GM23338 (cell line): Measurements from ENCODE around the gene CLDN20. TPM values are rescaled to one million over a fixed set of nuclear protein-coding genes. Genes with fewer than 3 reads are reported as not detected.

ENCODE experiments used
- ATAC-seq: fragments of 200-7000 bp; cut with Tn5 transposase; 3 replicates; pipeline ENCODE4 v1.9.1; 2020
- DNase-seq: peaks from one replicate; pipeline ENCODE4 v3.0.0-alpha.2; 2015; ENCODE audit warnings: low spot score
- H2AFZ ChIP-seq: fragments of 200-600 bp; sonication (generic); 2 replicates; pipeline ENCODE4 v1.8.0; 2016; ENCODE audit warnings: antibody characterized with exemption, mild to moderate bottlenecking, moderate library complexity
- H3F3A ChIP-seq: fragments of 200-600 bp; sonication (generic); replicated peaks from 2 replicates; pipeline ENCODE4 v1.8.0; 2017; ENCODE audit warnings: antibody characterized with exemption, mixed run types, low read depth
- H3K27ac ChIP-seq: fragments of 200-600 bp; sonication (generic); 2 replicates; pipeline ENCODE4 v1.6.1; 2016; ENCODE audit warnings: low read depth
- H3K27me3 ChIP-seq: fragments of 200-600 bp; sonication (generic); 2 replicates; pipeline ENCODE4 v1.8.0; 2016; ENCODE audit warnings: mild to moderate bottlenecking, mixed run types, moderate library complexity; ENCODE audit not compliant: insufficient read depth
- H3K36me3 ChIP-seq: fragments of 200-600 bp; sonication (generic); 2 replicates; pipeline ENCODE4 v1.8.0; 2016; ENCODE audit warnings: mild to moderate bottlenecking; ENCODE audit not compliant: insufficient read depth
- H3K4me1 ChIP-seq: fragments of 200-600 bp; sonication (generic); 2 replicates; pipeline ENCODE4 v1.8.0; 2016; ENCODE audit warnings: mild to moderate bottlenecking, moderate library complexity; ENCODE audit not compliant: insufficient read depth
- H3K4me2 ChIP-seq: fragments of 200-600 bp; sonication (generic); 2 replicates; pipeline ENCODE4 v1.7.1; 2017; ENCODE audit warnings: mixed run types
- H3K4me3 ChIP-seq: fragments of 200-600 bp; sonication (generic); 2 replicates; pipeline ENCODE4 v1.6.1; 2016; ENCODE audit warnings: mixed run types
- H3K79me2 ChIP-seq: fragments of 200-600 bp; sonication (generic); replicated peaks from 2 replicates; pipeline ENCODE4 v1.8.0; 2017; ENCODE audit warnings: mild to moderate bottlenecking; ENCODE audit not compliant: insufficient read depth
- H3K9me2 ChIP-seq: fragments of 200-600 bp; sonication (generic); 2 replicates; pipeline ENCODE4 v1.8.0; 2017; ENCODE audit not compliant: insufficient read depth
- H4K20me1 ChIP-seq: fragments of 200-600 bp; sonication (generic); replicated peaks from 2 replicates; pipeline ENCODE4 v1.8.0; 2017; ENCODE audit warnings: mild to moderate bottlenecking; ENCODE audit not compliant: insufficient read depth
- H3K27ac Mint-ChIP-seq: 2 replicates; pipeline ENCODE4 v1.8.0; 2020; ENCODE audit warnings: inconsistent platforms, mild to moderate bottlenecking, moderate library complexity, mixed read lengths
- H3K27me3 Mint-ChIP-seq: 3 replicates; pipeline ENCODE4 v1.8.0; 2022; ENCODE audit warnings: low read depth, mild to moderate bottlenecking, moderate library complexity, mixed read lengths, inconsistent platforms; ENCODE audit not compliant: insufficient read depth, poor library complexity
- H3K36me3 Mint-ChIP-seq: 3 replicates; pipeline ENCODE4 v1.8.0; 2021; ENCODE audit warnings: low read depth, mild to moderate bottlenecking, inconsistent platforms, moderate library complexity, mixed read lengths
- H3K4me1 Mint-ChIP-seq: 3 replicates; pipeline ENCODE4 v1.8.0; 2020; ENCODE audit warnings: mild to moderate bottlenecking, inconsistent platforms, mixed read lengths
- H3K4me3 Mint-ChIP-seq: 3 replicates; pipeline ENCODE4 v1.8.0; 2021; ENCODE audit warnings: moderate library complexity, mild to moderate bottlenecking, inconsistent platforms, mixed read lengths
- H3K9me3 Mint-ChIP-seq: 3 replicates; pipeline ENCODE4 v1.8.0; 2020; ENCODE audit warnings: moderate library complexity, mild to moderate bottlenecking, inconsistent platforms, mixed read lengths
- CREB1 ChIP-seq: fragments of 250-450 bp; sonication (Bioruptor Pico); IDR thresholded peaks from 2 replicates; pipeline ENCODE4 v1.5.0; 2020; ENCODE audit warnings: low read depth, mild to moderate bottlenecking, moderate library complexity
- CTCF ChIP-seq, 2 experiments: fragments of 200-600 bp in 1 of 2; sonication (generic) in 1 of 2; conservative IDR thresholded peaks; 2 replicates each; pipeline versions ENCODE4 v1.5.1 to v1.6.1; 2016 to 2017; ENCODE audit warnings: antibody characterized with exemption in 2 of 2, low read depth in 2 of 2, mild to moderate bottlenecking in 2 of 2, moderate library complexity in 1 of 2
- ETS1 ChIP-seq: IDR thresholded peaks from 2 replicates; pipeline ENCODE4 v1.6.1; 2016; ENCODE audit warnings: antibody characterized with exemption
- EZH2 ChIP-seq: fragments of 200-600 bp; sonication (generic); IDR thresholded peaks from one replicate; pipeline ENCODE4 v1.8.0; 2017; ENCODE audit warnings: antibody characterized with exemption, mild to moderate bottlenecking, low read depth; ENCODE audit not compliant: unreplicated experiment
- EZH2phosphoT487 ChIP-seq: fragments of 200-600 bp; sonication (generic); IDR thresholded peaks from one replicate; pipeline ENCODE4 v1.8.1; 2018; ENCODE audit warnings: antibody characterized with exemption; ENCODE audit not compliant: unreplicated experiment
- JUNB ChIP-seq: IDR thresholded peaks from one replicate; pipeline ENCODE4 v1.6.1; 2016; ENCODE audit warnings: antibody characterized with exemption; ENCODE audit not compliant: unreplicated experiment
- NANOG ChIP-seq: IDR thresholded peaks from 2 replicates; pipeline ENCODE4 v1.6.1; 2016; ENCODE audit warnings: antibody characterized with exemption, borderline replicate concordance
- POLR2AphosphoS5 ChIP-seq: IDR thresholded peaks from 2 replicates; pipeline ENCODE4 v1.6.1; 2016; ENCODE audit warnings: antibody characterized with exemption, low read depth
- REST ChIP-seq: IDR thresholded peaks from one replicate; pipeline ENCODE4 v1.6.1; 2018; ENCODE audit warnings: antibody characterized with exemption; ENCODE audit not compliant: unreplicated experiment
- STAT1 ChIP-seq: IDR thresholded peaks from one replicate; pipeline ENCODE4 v1.6.1; 2016; ENCODE audit warnings: antibody characterized with exemption; ENCODE audit not compliant: unreplicated experiment
- ZNF114 ChIP-seq: fragments of 250-450 bp; sonication (Bioruptor Pico); IDR thresholded peaks from 2 replicates; pipeline ENCODE4 v1.5.0; 2020; ENCODE audit warnings: mild to moderate bottlenecking, moderate library complexity
- ZNF331 ChIP-seq: fragments of 250-450 bp; sonication (Bioruptor Pico); IDR thresholded peaks from 2 replicates; pipeline ENCODE4 v1.5.0; 2020; ENCODE audit warnings: low read depth, mild to moderate bottlenecking, moderate library complexity
- polyA plus RNA-seq: library from polyadenylated mRNA; unstranded; fragments of >200 nt; fragmentation: Nextera tagmentation; extraction: Ambion mirVana; gene quantifications from 2 replicates; pipeline ENCODE4 v1.2.1, GENCODE V29; 2016
- total RNA-seq: library from RNA; depleted of rRNA; stranded (reverse); fragments of >200 nt; shearing (Covaris generic); gene quantifications from 2 replicates; pipeline ENCODE4 v1.2.3, GENCODE V29; 2014

Gene CLDN20
- total and polyA plus RNA-seq, 2 experiments from 2014 or later: 0.23 TPM; not detected in 1

- TF ChIP-seq ETS1: no peak
- no peak for TF ChIP-seq CTCF (conservative IDR thresholded peaks at IDR 0.05; ENCODE audit: low read depth in 2 of 2)
- no peak for TF ChIP-seq EZH2
- no peak for TF ChIP-seq CREB1
These were observed 9.7 kb upstream of the CLDN20 start (continued) for GRCh38 chr6:155254139-155254538.

GRCh38 chr6:155256122-155256795 is 7.6 kb upstream of the CLDN20 start:
- H3F3A ChIP-seq: peaks cover 4% of the 10 kb centered on the region
- H3K4me1 Mint-ChIP-seq: peaks cover 31% of the 10 kb centered on the region
- peaks cover 32% of the 10 kb centered on the region for H3K36me3 ChIP-seq
- no peak overlapping the region for H2AFZ ChIP-seq
- no peak overlapping the region for H3K4me3 ChIP-seq
- H3K27me3 Mint-ChIP-seq: peaks cover 3% of the 10 kb centered on the region
- peaks cover 69% of the 10 kb centered on the region for H3K36me3 Mint-ChIP-seq
- H3K27me3 ChIP-seq: no peaks in the 10 kb centered on the region
- no peak overlapping the region for H3K4me2 ChIP-seq
- H3K79me2 ChIP-seq: peaks cover 9% of the 10 kb centered on the region; the same call in 1 of the 2 replicates
- DNase-seq: no peak
- no peaks in the 10 kb centered on the region for H4K20me1 ChIP-seq
- peaks cover 29% of the 10 kb centered on the region for H3K4me1 ChIP-seq
- no peaks in the 10 kb centered on the region for H3K9me2 ChIP-seq
- H3K27ac Mint-ChIP-seq: no peak overlapping the region
- H3K27ac ChIP-seq: 0 out of 2 replicates have a peak overlapping the region, but pooled peaks have one; percentile 35
- H3K4me3 Mint-ChIP-seq: no peak overlapping the region
- H3K9me3 Mint-ChIP-seq: no peaks in the 10 kb centered on the region
- ATAC-seq: no peak
- TF ChIP-seq REST (no peak), JUNB (no peak), EZH2phosphoT487 (no peak), EZH2 (no peak), NANOG (no peak), ZNF331 (CRISPR knock-in tag) (no peak), ETS1 (no peak), STAT1 (no peak), POLR2AphosphoS5 (no peak), CTCF (conservative IDR thresholded peaks at IDR 0.05; ENCODE audit: low read depth in 2 of 2) (no peak), ZNF114 (no peak), CREB1 (no peak)
